Measurements from ENCODE around the gene SMIM20.

- TF ChIP-seq FOXM1 (IDR thresholded peaks at IDR 0.05; ENCODE audit: borderline replicate concordance, low read depth) (no peak), TEAD4 (IDR thresholded peaks at IDR 0.05) (no peak), EP300 (IDR thresholded peaks at IDR 0.05; ENCODE audit: borderline replicate concordance) (no peak), YY1 (IDR thresholded peaks at IDR 0.05; ENCODE audit: low read depth) (no peak), CEBPB (IDR thresholded peaks at IDR 0.05) (no peak), RAD21 (IDR thresholded peaks at IDR 0.05; ENCODE audit: low read depth) (no peak)
- TF ChIP-seq, protein P1, sequence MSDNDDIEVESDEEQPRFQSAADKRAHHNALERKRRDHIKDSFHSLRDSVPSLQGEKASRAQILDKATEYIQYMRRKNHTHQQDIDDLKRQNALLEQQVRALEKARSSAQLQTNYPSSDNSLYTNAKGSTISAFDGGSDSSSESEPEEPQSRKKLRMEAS (IDR thresholded peaks at IDR 0.05) = no peak
These were observed 9.7 kb downstream of the SMIM20 start for GRCh38 chr4:25923745-25924144.

Measured in Ishikawa (cell line).